GM23338 (cell line): ENCODE measurements around the gene GLIPR1. TPM values are rescaled to one million over a fixed set of nuclear protein-coding genes. Genes with fewer than 3 reads are reported as not detected.

ENCODE experiments used
- ATAC-seq: fragments of 200-7000 bp; cut with Tn5 transposase; 3 replicates; pipeline ENCODE4 v1.9.1; 2020
- DNase-seq: peaks from one replicate; pipeline ENCODE4 v3.0.0-alpha.2; 2015; ENCODE audit warnings: low spot score
- H2AFZ ChIP-seq: fragments of 200-600 bp; sonication (generic); 2 replicates; pipeline ENCODE4 v1.8.0; 2016; ENCODE audit warnings: antibody characterized with exemption, mild to moderate bottlenecking, moderate library complexity
- H3F3A ChIP-seq: fragments of 200-600 bp; sonication (generic); replicated peaks from 2 replicates; pipeline ENCODE4 v1.8.0; 2017; ENCODE audit warnings: antibody characterized with exemption, mixed run types, low read depth
- H3K27ac ChIP-seq: fragments of 200-600 bp; sonication (generic); 2 replicates; pipeline ENCODE4 v1.6.1; 2016; ENCODE audit warnings: low read depth
- H3K27me3 ChIP-seq: fragments of 200-600 bp; sonication (generic); 2 replicates; pipeline ENCODE4 v1.8.0; 2016; ENCODE audit warnings: mild to moderate bottlenecking, mixed run types, moderate library complexity; ENCODE audit not compliant: insufficient read depth
- H3K36me3 ChIP-seq: fragments of 200-600 bp; sonication (generic); 2 replicates; pipeline ENCODE4 v1.8.0; 2016; ENCODE audit warnings: mild to moderate bottlenecking; ENCODE audit not compliant: insufficient read depth
- H3K4me1 ChIP-seq: fragments of 200-600 bp; sonication (generic); 2 replicates; pipeline ENCODE4 v1.8.0; 2016; ENCODE audit warnings: mild to moderate bottlenecking, moderate library complexity; ENCODE audit not compliant: insufficient read depth
- H3K4me2 ChIP-seq: fragments of 200-600 bp; sonication (generic); 2 replicates; pipeline ENCODE4 v1.7.1; 2017; ENCODE audit warnings: mixed run types
- H3K4me3 ChIP-seq: fragments of 200-600 bp; sonication (generic); 2 replicates; pipeline ENCODE4 v1.6.1; 2016; ENCODE audit warnings: mixed run types
- H3K79me2 ChIP-seq: fragments of 200-600 bp; sonication (generic); replicated peaks from 2 replicates; pipeline ENCODE4 v1.8.0; 2017; ENCODE audit warnings: mild to moderate bottlenecking; ENCODE audit not compliant: insufficient read depth
- H3K9me2 ChIP-seq: fragments of 200-600 bp; sonication (generic); 2 replicates; pipeline ENCODE4 v1.8.0; 2017; ENCODE audit not compliant: insufficient read depth
- H4K20me1 ChIP-seq: fragments of 200-600 bp; sonication (generic); replicated peaks from 2 replicates; pipeline ENCODE4 v1.8.0; 2017; ENCODE audit warnings: mild to moderate bottlenecking; ENCODE audit not compliant: insufficient read depth
- H3K27ac Mint-ChIP-seq: 2 replicates; pipeline ENCODE4 v1.8.0; 2020; ENCODE audit warnings: inconsistent platforms, mild to moderate bottlenecking, moderate library complexity, mixed read lengths
- H3K27me3 Mint-ChIP-seq: 3 replicates; pipeline ENCODE4 v1.8.0; 2022; ENCODE audit warnings: low read depth, mild to moderate bottlenecking, moderate library complexity, mixed read lengths, inconsistent platforms; ENCODE audit not compliant: insufficient read depth, poor library complexity
- H3K36me3 Mint-ChIP-seq: 3 replicates; pipeline ENCODE4 v1.8.0; 2021; ENCODE audit warnings: low read depth, mild to moderate bottlenecking, inconsistent platforms, moderate library complexity, mixed read lengths
- H3K4me1 Mint-ChIP-seq: 3 replicates; pipeline ENCODE4 v1.8.0; 2020; ENCODE audit warnings: mild to moderate bottlenecking, inconsistent platforms, mixed read lengths
- H3K4me3 Mint-ChIP-seq: 3 replicates; pipeline ENCODE4 v1.8.0; 2021; ENCODE audit warnings: moderate library complexity, mild to moderate bottlenecking, inconsistent platforms, mixed read lengths
- H3K9me3 Mint-ChIP-seq: 3 replicates; pipeline ENCODE4 v1.8.0; 2020; ENCODE audit warnings: moderate library complexity, mild to moderate bottlenecking, inconsistent platforms, mixed read lengths
- CREB1 ChIP-seq: fragments of 250-450 bp; sonication (Bioruptor Pico); IDR thresholded peaks from 2 replicates; pipeline ENCODE4 v1.5.0; 2020; ENCODE audit warnings: low read depth, mild to moderate bottlenecking, moderate library complexity
- CTCF ChIP-seq, 2 experiments: fragments of 200-600 bp in 1 of 2; sonication (generic) in 1 of 2; conservative IDR thresholded peaks; 2 replicates each; pipeline versions ENCODE4 v1.5.1 to v1.6.1; 2016 to 2017; ENCODE audit warnings: antibody characterized with exemption in 2 of 2, low read depth in 2 of 2, mild to moderate bottlenecking in 2 of 2, moderate library complexity in 1 of 2
- ETS1 ChIP-seq: IDR thresholded peaks from 2 replicates; pipeline ENCODE4 v1.6.1; 2016; ENCODE audit warnings: antibody characterized with exemption
- EZH2 ChIP-seq: fragments of 200-600 bp; sonication (generic); IDR thresholded peaks from one replicate; pipeline ENCODE4 v1.8.0; 2017; ENCODE audit warnings: antibody characterized with exemption, mild to moderate bottlenecking, low read depth; ENCODE audit not compliant: unreplicated experiment
- JUNB ChIP-seq: IDR thresholded peaks from one replicate; pipeline ENCODE4 v1.6.1; 2016; ENCODE audit warnings: antibody characterized with exemption; ENCODE audit not compliant: unreplicated experiment
- NANOG ChIP-seq: IDR thresholded peaks from 2 replicates; pipeline ENCODE4 v1.6.1; 2016; ENCODE audit warnings: antibody characterized with exemption, borderline replicate concordance
- POLR2AphosphoS5 ChIP-seq: IDR thresholded peaks from 2 replicates; pipeline ENCODE4 v1.6.1; 2016; ENCODE audit warnings: antibody characterized with exemption, low read depth
- STAT1 ChIP-seq: IDR thresholded peaks from one replicate; pipeline ENCODE4 v1.6.1; 2016; ENCODE audit warnings: antibody characterized with exemption; ENCODE audit not compliant: unreplicated experiment
- ZNF114 ChIP-seq: fragments of 250-450 bp; sonication (Bioruptor Pico); IDR thresholded peaks from 2 replicates; pipeline ENCODE4 v1.5.0; 2020; ENCODE audit warnings: mild to moderate bottlenecking, moderate library complexity
- ZNF331 ChIP-seq: fragments of 250-450 bp; sonication (Bioruptor Pico); IDR thresholded peaks from 2 replicates; pipeline ENCODE4 v1.5.0; 2020; ENCODE audit warnings: low read depth, mild to moderate bottlenecking, moderate library complexity
- polyA plus RNA-seq: library from polyadenylated mRNA; unstranded; fragments of >200 nt; fragmentation: Nextera tagmentation; extraction: Ambion mirVana; gene quantifications from 2 replicates; pipeline ENCODE4 v1.2.1, GENCODE V29; 2016
- total RNA-seq: library from RNA; depleted of rRNA; stranded (reverse); fragments of >200 nt; shearing (Covaris generic); gene quantifications from 2 replicates; pipeline ENCODE4 v1.2.3, GENCODE V29; 2014
- TF ChIP-seq, protein P1 (sequence below): fragments of 250-450 bp; sonication (Bioruptor Pico); IDR thresholded peaks from 2 replicates; pipeline ENCODE4 v1.5.0; 2020; ENCODE audit warnings: mild to moderate bottlenecking, moderate library complexity

The GLIPR1 gene
- total and polyA plus RNA-seq, 2 experiments from 2014 or later: 0.03 to 6.1 TPM

GRCh38 chr12:75459755-75460154 lies 20.8 kb upstream of the GLIPR1 start:
- no peak overlapping the region for H3K27ac ChIP-seq
- no peak for ATAC-seq
- H3K4me1 ChIP-seq: no peaks in the 10 kb centered on the region
- no peak overlapping the region for H3K4me3 Mint-ChIP-seq
- no peaks in the 10 kb centered on the region for H3K79me2 ChIP-seq
- TF ChIP-seq STAT1 (no peak), NANOG (no peak)
- no peaks in the 10 kb centered on the region; the same call in 2 of the 3 replicates for H3K4me1 Mint-ChIP-seq
- no peak for DNase-seq
- H2AFZ ChIP-seq: no peak overlapping the region
- H4K20me1 ChIP-seq: no peaks in the 10 kb centered on the region
- no peak overlapping the region for H3K4me3 ChIP-seq
- peaks cover under 1% of the 10 kb centered on the region; the same call in 1 of the 2 replicates for H3K9me2 ChIP-seq
- H3K4me2 ChIP-seq: no peak overlapping the region
- no peaks in the 10 kb centered on the region for H3K27me3 ChIP-seq
- peaks cover 15% of the 10 kb centered on the region; the same call in 1 of the 2 replicates for H3K36me3 ChIP-seq
- no peaks in the 10 kb centered on the region for H3F3A ChIP-seq
- peaks cover 33% of the 10 kb centered on the region for H3K9me3 Mint-ChIP-seq
- no peaks in the 10 kb centered on the region for H3K27me3 Mint-ChIP-seq
- H3K36me3 Mint-ChIP-seq: peaks cover 30% of the 10 kb centered on the region
- H3K27ac Mint-ChIP-seq: no peak overlapping the region

DNA sequence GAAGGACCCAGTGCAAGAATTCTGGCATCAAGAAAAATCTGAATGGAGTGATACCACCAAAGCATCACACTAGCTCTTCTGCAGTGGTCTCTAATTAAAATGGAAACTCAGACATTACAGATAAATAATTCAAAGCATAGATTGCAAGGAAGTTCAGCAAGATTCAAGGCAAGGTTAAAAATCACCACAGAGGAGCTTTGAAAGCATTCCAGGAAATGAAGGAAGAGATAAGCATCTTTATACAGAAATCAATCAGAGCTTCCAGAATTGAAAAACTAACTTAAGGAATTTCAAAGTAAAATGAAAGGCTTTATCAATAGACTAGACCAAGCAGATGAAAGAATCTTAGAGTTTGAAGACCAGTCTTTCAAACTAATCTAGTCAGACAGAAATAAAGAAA lies 20.4 kb upstream of the GLIPR1 start:
- no peaks in the 10 kb centered on the region for H3K4me1 ChIP-seq
- H3K4me3 ChIP-seq: no peak overlapping the region
- Mint-ChIP-seq H3K27ac (no peak overlapping the region), H3K4me1 (no peaks in the 10 kb centered on the region; the same call in 2 of the 3 replicates), H3K36me3 (peaks cover 30% of the 10 kb centered on the region), H3K9me3 (peaks cover 33% of the 10 kb centered on the region), H3K4me3 (no peak overlapping the region), H3K27me3 (no peaks in the 10 kb centered on the region)
- peaks cover 15% of the 10 kb centered on the region; the same call in 1 of the 2 replicates for H3K36me3 ChIP-seq
- no peaks in the 10 kb centered on the region for H3F3A ChIP-seq
- no peak overlapping the region for H3K4me2 ChIP-seq
- DNase-seq (no peak), ATAC-seq (no peak)
- no peak overlapping the region for H3K27ac ChIP-seq
- peaks cover 3% of the 10 kb centered on the region; the same call in 1 of the 2 replicates for H3K9me2 ChIP-seq
- no peaks in the 10 kb centered on the region for H3K79me2 ChIP-seq
- H3K27me3 ChIP-seq: no peaks in the 10 kb centered on the region
- H2AFZ ChIP-seq: no peak overlapping the region
- H4K20me1 ChIP-seq: no peaks in the 10 kb centered on the region
- no peak for TF ChIP-seq ETS1
- TF ChIP-seq JUNB: no peak
- TF ChIP-seq NANOG: no peak
- no peak for TF ChIP-seq CREB1 (CRISPR knock-in tag)
- no peak for TF ChIP-seq CTCF (conservative IDR thresholded peaks at IDR 0.05; ENCODE audit: low read depth in 2 of 2)
- TF ChIP-seq, protein P1, sequence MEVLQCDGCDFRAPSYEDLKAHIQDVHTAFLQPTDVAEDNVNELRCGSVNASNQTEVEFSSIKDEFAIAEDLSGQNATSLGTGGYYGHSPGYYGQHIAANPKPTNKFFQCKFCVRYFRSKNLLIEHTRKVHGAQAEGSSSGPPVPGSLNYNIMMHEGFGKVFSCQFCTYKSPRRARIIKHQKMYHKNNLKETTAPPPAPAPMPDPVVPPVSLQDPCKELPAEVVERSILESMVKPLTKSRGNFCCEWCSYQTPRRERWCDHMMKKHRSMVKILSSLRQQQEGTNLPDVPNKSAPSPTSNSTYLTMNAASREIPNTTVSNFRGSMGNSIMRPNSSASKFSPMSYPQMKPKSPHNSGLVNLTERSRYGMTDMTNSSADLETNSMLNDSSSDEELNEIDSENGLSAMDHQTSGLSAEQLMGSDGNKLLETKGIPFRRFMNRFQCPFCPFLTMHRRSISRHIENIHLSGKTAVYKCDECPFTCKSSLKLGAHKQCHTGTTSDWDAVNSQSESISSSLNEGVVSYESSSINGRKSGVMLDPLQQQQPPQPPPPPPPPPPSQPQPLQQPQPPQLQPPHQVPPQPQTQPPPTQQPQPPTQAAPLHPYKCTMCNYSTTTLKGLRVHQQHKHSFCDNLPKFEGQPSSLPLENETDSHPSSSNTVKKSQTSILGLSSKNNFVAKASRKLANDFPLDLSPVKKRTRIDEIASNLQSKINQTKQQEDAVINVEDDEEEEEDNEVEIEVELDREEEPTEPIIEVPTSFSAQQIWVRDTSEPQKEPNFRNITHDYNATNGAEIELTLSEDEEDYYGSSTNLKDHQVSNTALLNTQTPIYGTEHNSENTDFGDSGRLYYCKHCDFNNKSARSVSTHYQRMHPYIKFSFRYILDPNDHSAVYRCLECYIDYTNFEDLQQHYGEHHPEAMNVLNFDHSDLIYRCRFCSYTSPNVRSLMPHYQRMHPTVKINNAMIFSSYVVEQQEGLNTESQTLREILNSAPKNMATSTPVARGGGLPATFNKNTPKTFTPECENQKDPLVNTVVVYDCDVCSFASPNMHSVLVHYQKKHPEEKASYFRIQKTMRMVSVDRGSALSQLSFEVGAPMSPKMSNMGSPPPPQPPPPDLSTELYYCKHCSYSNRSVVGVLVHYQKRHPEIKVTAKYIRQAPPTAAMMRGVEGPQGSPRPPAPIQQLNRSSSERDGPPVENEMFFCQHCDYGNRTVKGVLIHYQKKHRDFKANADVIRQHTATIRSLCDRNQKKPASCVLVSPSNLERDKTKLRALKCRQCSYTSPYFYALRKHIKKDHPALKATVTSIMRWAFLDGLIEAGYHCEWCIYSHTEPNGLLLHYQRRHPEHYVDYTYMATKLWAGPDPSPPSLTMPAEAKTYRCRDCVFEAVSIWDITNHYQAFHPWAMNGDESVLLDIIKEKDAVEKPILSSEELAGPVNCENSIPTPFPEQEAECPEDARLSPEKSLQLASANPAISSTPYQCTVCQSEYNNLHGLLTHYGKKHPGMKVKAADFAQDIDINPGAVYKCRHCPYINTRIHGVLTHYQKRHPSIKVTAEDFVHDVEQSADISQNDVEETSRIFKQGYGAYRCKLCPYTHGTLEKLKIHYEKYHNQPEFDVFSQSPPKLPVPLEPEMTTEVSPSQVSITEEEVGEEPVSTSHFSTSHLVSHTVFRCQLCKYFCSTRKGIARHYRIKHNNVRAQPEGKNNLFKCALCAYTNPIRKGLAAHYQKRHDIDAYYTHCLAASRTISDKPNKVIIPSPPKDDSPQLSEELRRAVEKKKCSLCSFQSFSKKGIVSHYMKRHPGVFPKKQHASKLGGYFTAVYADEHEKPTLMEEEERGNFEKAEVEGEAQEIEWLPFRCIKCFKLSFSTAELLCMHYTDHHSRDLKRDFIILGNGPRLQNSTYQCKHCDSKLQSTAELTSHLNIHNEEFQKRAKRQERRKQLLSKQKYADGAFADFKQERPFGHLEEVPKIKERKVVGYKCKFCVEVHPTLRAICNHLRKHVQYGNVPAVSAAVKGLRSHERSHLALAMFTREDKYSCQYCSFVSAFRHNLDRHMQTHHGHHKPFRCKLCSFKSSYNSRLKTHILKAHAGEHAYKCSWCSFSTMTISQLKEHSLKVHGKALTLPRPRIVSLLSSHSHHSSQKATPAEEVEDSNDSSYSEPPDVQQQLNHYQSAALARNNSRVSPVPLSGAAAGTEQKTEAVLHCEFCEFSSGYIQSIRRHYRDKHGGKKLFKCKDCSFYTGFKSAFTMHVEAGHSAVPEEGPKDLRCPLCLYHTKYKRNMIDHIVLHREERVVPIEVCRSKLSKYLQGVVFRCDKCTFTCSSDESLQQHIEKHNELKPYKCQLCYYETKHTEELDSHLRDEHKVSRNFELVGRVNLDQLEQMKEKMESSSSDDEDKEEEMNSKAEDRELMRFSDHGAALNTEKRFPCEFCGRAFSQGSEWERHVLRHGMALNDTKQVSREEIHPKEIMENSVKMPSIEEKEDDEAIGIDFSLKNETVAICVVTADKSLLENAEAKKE (CRISPR knock-in tag): no peak
- TF ChIP-seq ZNF331 (CRISPR knock-in tag): no peak
- no peak for TF ChIP-seq STAT1
- TF ChIP-seq EZH2: no peak
- no peak for TF ChIP-seq POLR2AphosphoS5
- TF ChIP-seq ZNF114: no peak
